ENCODE results near the gene ZIK1.

DNA sequence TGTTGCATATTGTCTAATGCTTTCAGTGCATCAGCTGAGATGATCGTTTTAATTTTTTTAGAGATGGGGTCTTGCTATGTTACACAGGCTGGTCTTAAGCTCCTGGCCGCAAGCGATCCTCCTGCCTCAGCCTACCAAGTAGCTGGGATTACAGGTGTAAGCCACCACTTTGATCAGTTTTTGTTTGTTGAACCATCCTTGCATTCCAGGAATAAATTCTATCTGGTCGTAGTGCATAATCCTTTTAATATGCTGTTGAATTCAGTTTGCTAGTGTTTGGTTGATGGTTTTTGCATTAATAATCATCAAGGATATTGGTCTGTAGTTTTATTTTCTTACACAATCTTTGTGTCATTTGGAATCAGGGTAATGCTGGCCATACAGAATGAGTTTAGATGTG lies 53.4 kb downstream of the ZIK1 start:
- TF ChIP-seq, protein P1, sequence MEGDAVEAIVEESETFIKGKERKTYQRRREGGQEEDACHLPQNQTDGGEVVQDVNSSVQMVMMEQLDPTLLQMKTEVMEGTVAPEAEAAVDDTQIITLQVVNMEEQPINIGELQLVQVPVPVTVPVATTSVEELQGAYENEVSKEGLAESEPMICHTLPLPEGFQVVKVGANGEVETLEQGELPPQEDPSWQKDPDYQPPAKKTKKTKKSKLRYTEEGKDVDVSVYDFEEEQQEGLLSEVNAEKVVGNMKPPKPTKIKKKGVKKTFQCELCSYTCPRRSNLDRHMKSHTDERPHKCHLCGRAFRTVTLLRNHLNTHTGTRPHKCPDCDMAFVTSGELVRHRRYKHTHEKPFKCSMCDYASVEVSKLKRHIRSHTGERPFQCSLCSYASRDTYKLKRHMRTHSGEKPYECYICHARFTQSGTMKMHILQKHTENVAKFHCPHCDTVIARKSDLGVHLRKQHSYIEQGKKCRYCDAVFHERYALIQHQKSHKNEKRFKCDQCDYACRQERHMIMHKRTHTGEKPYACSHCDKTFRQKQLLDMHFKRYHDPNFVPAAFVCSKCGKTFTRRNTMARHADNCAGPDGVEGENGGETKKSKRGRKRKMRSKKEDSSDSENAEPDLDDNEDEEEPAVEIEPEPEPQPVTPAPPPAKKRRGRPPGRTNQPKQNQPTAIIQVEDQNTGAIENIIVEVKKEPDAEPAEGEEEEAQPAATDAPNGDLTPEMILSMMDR (IDR thresholded peaks at IDR 0.05): no peak
- no peak for TF ChIP-seq POLR2A (IDR thresholded peaks at IDR 0.05)
- no peak for TF ChIP-seq POLR2AphosphoS5 (IDR thresholded peaks at IDR 0.05; ENCODE audit: insufficient read depth in 1 of 2, low read depth in 1 of 2)
